K562 (cell line): ENCODE measurements around the gene DENND5B. TPM values are rescaled to one million over a fixed set of nuclear protein-coding genes. Genes with fewer than 3 reads are reported as not detected.

ENCODE experiments used
- ATAC-seq: fragments of 200-7000 bp; cut with Tn5 transposase; 3 replicates; pipeline ENCODE4 v1.9.1; 2020; ENCODE audit warnings: moderate library complexity
- BruUV-seq: library from RNA; stranded (reverse); fragments of 400-500 nt; replicated peaks from 2 replicates; lab custom pipeline; 2021; lab: Mats Ljungman, UMichigan
- CTCF ChIA-PET: fragments of 300-600 bp; formaldehyde crosslinking; extraction: SDS; loops from one replicate; lab custom pipeline; 2021; ENCODE audit warnings: low intra/inter-chr PET ratio; lab: Yijun Ruan, JAX
- POLR2A ChIA-PET: fragments of 300-600, 350-650 bp; sonication (Branson Sonifier 250); formaldehyde crosslinking; extraction: SDS; loops from one replicate; lab custom pipeline; 2021; ENCODE audit warnings: antibody characterized with exemption, inconsistent platforms; lab: Yijun Ruan, JAX
- DNase-seq, 4 experiments: peaks; one replicate each; pipeline versions ENCODE4 v3.0.0 to v3.0.0-alpha.2; 2011 to 2018; ENCODE audit warnings: low spot score in 3 of 4, mixed read lengths in 3 of 4; ENCODE audit errors: extremely low read depth in 1 of 4
- FAIRE-seq: peaks from 2 replicates; lab custom pipeline; 2011; peaks lifted over from hg19 to GRCh38; lab: Jason Lieb, UNC
- H2AFZ ChIP-seq: 2 replicates; pipeline ENCODE4 v1.6.0; 2011; ENCODE audit warnings: low read depth, low read length, control low read depth, inconsistent platforms
- H3K27ac ChIP-seq: fragments of 200-600 bp; 3 replicates; pipeline ENCODE4 v1.8.0; 2011; ENCODE audit warnings: low read depth, mild to moderate bottlenecking, control low read depth, inconsistent platforms, low read length, moderate library complexity, mixed read lengths; ENCODE audit errors: extremely low read depth
- H3K27me3 ChIP-seq, 2 experiments: fragments of 300-600 bp in 1 of 2; 2 replicates in 1 of 2; 3 replicates in 1 of 2; pipeline versions ENCODE4 v1.6.0 to v1.8.0; 2011; ENCODE audit warnings: inconsistent platforms in 2 of 2, low read length in 2 of 2, mild to moderate bottlenecking in 1 of 2, mixed read lengths in 1 of 2, moderate library complexity in 1 of 2; ENCODE audit not compliant: control insufficient read depth in 2 of 2, insufficient read depth in 2 of 2
- H3K36me3 ChIP-seq: fragments of 300-600 bp; 3 replicates; pipeline ENCODE4 v1.8.0; 2011; ENCODE audit warnings: mild to moderate bottlenecking, low read length, inconsistent platforms; ENCODE audit not compliant: control insufficient read depth, insufficient read depth
- H3K4me1 ChIP-seq, 2 experiments: fragments of 200-600 bp in 1 of 2; replicated peaks in 1 of 2; 2 replicates in 1 of 2; 3 replicates in 1 of 2; pipeline versions ENCODE4 v1.5.1 to v1.8.0; 2011; ENCODE audit warnings: inconsistent platforms in 2 of 2, low read length in 2 of 2, mild to moderate bottlenecking in 1 of 2, mixed read lengths in 1 of 2, moderate library complexity in 1 of 2; ENCODE audit not compliant: control insufficient read depth in 2 of 2, insufficient read depth in 2 of 2
- H3K4me2 ChIP-seq: 2 replicates; pipeline ENCODE4 v1.6.1; 2011; ENCODE audit warnings: low read length, control low read depth, inconsistent platforms, mixed read lengths; ENCODE audit not compliant: insufficient read depth
- H3K4me3 ChIP-seq: fragments of 200-600 bp; sonication (generic), shearing (Covaris generic); 2 replicates; pipeline ENCODE4 v1.5.1; 2016; ENCODE audit warnings: control low read depth, inconsistent platforms
- H3K79me2 ChIP-seq: fragments of 200-600 bp; 3 replicates; pipeline ENCODE4 v1.8.0; 2011; ENCODE audit warnings: low read length, inconsistent platforms; ENCODE audit not compliant: control insufficient read depth, insufficient read depth
- H3K9ac ChIP-seq, 2 experiments: 2 replicates each; pipeline versions ENCODE4 v1.6.0 to v1.6.1; 2011; ENCODE audit warnings: low read depth in 2 of 2, low read length in 2 of 2, control low read depth in 1 of 2, inconsistent platforms in 1 of 2, mild to moderate bottlenecking in 1 of 2, mixed read lengths in 1 of 2; ENCODE audit not compliant: insufficient read depth in 1 of 2
- H3K9me1 ChIP-seq: one replicate; pipeline ENCODE4 v1.6.0; 2011; ENCODE audit warnings: inconsistent platforms, mild to moderate bottlenecking, low read length, moderate library complexity; ENCODE audit not compliant: control insufficient read depth, insufficient read depth
- H3K9me3 ChIP-seq: replicated peaks from 2 replicates; pipeline ENCODE4 v1.5.1; 2011; ENCODE audit warnings: low read depth, low read length, inconsistent platforms; ENCODE audit not compliant: control insufficient read depth, insufficient read depth
- H4K20me1 ChIP-seq: replicated peaks from 2 replicates; pipeline ENCODE4 v1.6.1; 2011; ENCODE audit warnings: low read length, inconsistent platforms, mixed read lengths; ENCODE audit not compliant: control insufficient read depth, insufficient read depth
- ADNP ChIP-seq: fragments of 200-800 bp; sonication (Bioruptor generic); IDR thresholded peaks from 2 replicates; pipeline ENCODE4 v1.6.1; 2016; ENCODE audit warnings: missing genetic modification characterization, missing compliant biosample characterization
- HDAC6 ChIP-seq: IDR thresholded peaks from 2 replicates; pipeline ENCODE4 v1.6.1; 2012; ENCODE audit warnings: low read depth, mild to moderate bottlenecking, control low read depth, inconsistent platforms, low read length, moderate library complexity
- KAT2B ChIP-seq: IDR thresholded peaks from one replicate; pipeline ENCODE4 v1.6.1; 2012; ENCODE audit warnings: low read depth, mild to moderate bottlenecking, control low read depth, inconsistent platforms, low read length, moderate library complexity
- MTF1 ChIP-seq: fragments of 250-450 bp; sonication (Bioruptor Pico); IDR thresholded peaks from 2 replicates; pipeline ENCODE4 v1.9.0; 2021; ENCODE audit warnings: moderate library complexity, mild to moderate bottlenecking, inconsistent platforms, borderline replicate concordance
- ZNF174 ChIP-seq: fragments of 250-450 bp; sonication (Bioruptor Pico); IDR thresholded peaks from 2 replicates; pipeline ENCODE4 v1.4.0; 2020; ENCODE audit warnings: mild to moderate bottlenecking
- ZSCAN32 ChIP-seq: fragments of 450-650 bp; formaldehyde crosslinking; IDR thresholded peaks from 2 replicates; pipeline ENCODE4 v1.4.0; 2020; ENCODE audit warnings: mild to moderate bottlenecking, moderate library complexity
- WGBS: fragments of 100-300 bp; shearing (Covaris generic); methylation state at CpG from one replicate; pipeline ENCODE4 v1.1.6; 2016; ENCODE audit warnings: low coverage, mixed read lengths; ENCODE audit not compliant: insufficient coverage; ENCODE audit errors: missing lambda C conversion rate; 5-methylcytosine and 5-hydroxymethylcytosine counted together
- in situ Hi-C: fragments of 300-500 bp; cut with MboI; formaldehyde crosslinking; loops from 4 replicates; pipeline ENCODE4 v1.15.0; 2018; ENCODE audit warnings: inconsistent platforms, mixed read lengths
- intact Hi-C: fragments of 100-400 bp; cut with micrococcal nuclease; formaldehyde crosslinking; loops from 2 replicates; pipeline ENCODE4 v1.14.2; 2022
- polyA plus RNA-seq, 8 experiments: library from polyadenylated mRNA; depleted of rRNA in 4 of 8; stranded (reverse) in 5 of 8; unstranded in 3 of 8; fragments of >200 nt; fragmentation: Nextera tagmentation in 2 of 8; fragmentation: Illumina TruSeq in 1 of 8; extraction: Ambion mirVana in 2 of 8; extraction: Trizol in 1 of 8; gene quantifications; 2 replicates each; pipeline versions ENCODE4 v1.2.1 to v1.2.3, GENCODE V29; 2011 to 2014; ENCODE audit warnings: inconsistent platforms in 1 of 8, missing spikeins in 1 of 8
- total RNA-seq, 7 experiments: library from RNA; depleted of rRNA in 6 of 7; stranded (reverse); fragments of >200 nt in 6 of 7; fragmentation: Illumina TruSeq in 2 of 7; extraction: Trizol in 2 of 7; gene quantifications; 2 replicates each; pipeline versions ENCODE4 v1.2.1 to v1.2.3, GENCODE V29; 2011 to 2021; ENCODE audit warnings: low replicate concordance in 1 of 7
- TF ChIP-seq, protein P1 (sequence below): fragments of 450-650 bp; IDR thresholded peaks from 2 replicates; pipeline ENCODE4 v1.6.1; 2018; ENCODE audit not compliant: partially characterized antibody
- TF ChIP-seq, protein P2 (sequence below): IDR thresholded peaks from 3 replicates; pipeline ENCODE4 v1.6.1; 2011; ENCODE audit warnings: borderline replicate concordance, mild to moderate bottlenecking, moderate library complexity; ENCODE audit not compliant: insufficient read length; ENCODE audit errors: extremely low read depth
- TF ChIP-seq, protein P3 (sequence below): fragments of 250-450 bp; sonication (Bioruptor Pico); IDR thresholded peaks from 2 replicates; pipeline ENCODE4 v1.5.0; 2021; ENCODE audit warnings: mild to moderate bottlenecking, borderline replicate concordance

The DENND5B gene
- total and polyA plus RNA-seq, 9 of the 15 experiments (the other 6 are each of a cell fraction or from before 2014, with no cell fraction given) = 0.99 to 6.0 (median 3.6) TPM

DNA sequence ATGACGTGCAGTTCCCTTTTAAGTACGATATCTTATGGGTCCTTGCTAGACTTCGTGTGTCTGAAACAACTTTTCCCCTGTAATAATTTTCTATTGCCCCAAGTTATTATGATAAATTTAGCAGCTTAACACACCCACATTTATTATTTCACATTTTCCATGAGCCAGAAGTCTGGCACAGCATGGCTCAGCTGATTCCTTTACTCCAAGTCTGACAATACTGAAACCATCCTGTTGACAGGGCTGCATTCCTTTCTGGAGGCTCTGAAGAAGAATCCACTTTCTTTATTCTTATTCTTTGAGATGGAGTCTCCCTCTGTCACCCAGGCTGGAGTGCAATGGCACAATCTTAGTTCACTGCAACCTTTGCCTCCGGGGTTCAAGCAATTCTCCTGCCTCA, 80.9 kb downstream of the DENND5B start:
- intact Hi-C loops (no loop called here), in situ Hi-C loops (no loop called here)
- no peak overlapping the region for H3K27ac ChIP-seq
- no peaks in the 10 kb centered on the region for H4K20me1 ChIP-seq
- no peaks in the 10 kb centered on the region for H3K4me1 ChIP-seq
- ChIA-PET POLR2A (interaction anchor here (2.0 kb wide), 1 partner anchor 12 kb away, joined by 8 read pairs; no protein-coding TSS in a partner anchor), CTCF (no interaction called here)
- H2AFZ ChIP-seq = 0 out of 2 replicates have a peak overlapping the region, but pooled peaks have one; percentile 16
- H3K4me2 ChIP-seq = no peak overlapping the region
- no TSS peak for BruUV-seq
- no peak overlapping the region for H3K9ac ChIP-seq
- no peaks in the 10 kb centered on the region for H3K36me3 ChIP-seq
- WGBS = 10% methylated on average over 4 of the region's 4 CpGs
- DNase-seq (no peak), ATAC-seq (no peak), FAIRE-seq (no peak)
- H3K9me3 ChIP-seq = no peaks in the 10 kb centered on the region
- no peaks in the 10 kb centered on the region for H3K9me1 ChIP-seq
- no peak overlapping the region for H3K4me3 ChIP-seq
- H3K79me2 ChIP-seq = no peaks in the 10 kb centered on the region
- H3K27me3 ChIP-seq = no peaks in the 10 kb centered on the region
- TF ChIP-seq ADNP (tag) = no peak
- TF ChIP-seq MTF1 (CRISPR knock-in tag) = no peak
- TF ChIP-seq, protein P1, sequence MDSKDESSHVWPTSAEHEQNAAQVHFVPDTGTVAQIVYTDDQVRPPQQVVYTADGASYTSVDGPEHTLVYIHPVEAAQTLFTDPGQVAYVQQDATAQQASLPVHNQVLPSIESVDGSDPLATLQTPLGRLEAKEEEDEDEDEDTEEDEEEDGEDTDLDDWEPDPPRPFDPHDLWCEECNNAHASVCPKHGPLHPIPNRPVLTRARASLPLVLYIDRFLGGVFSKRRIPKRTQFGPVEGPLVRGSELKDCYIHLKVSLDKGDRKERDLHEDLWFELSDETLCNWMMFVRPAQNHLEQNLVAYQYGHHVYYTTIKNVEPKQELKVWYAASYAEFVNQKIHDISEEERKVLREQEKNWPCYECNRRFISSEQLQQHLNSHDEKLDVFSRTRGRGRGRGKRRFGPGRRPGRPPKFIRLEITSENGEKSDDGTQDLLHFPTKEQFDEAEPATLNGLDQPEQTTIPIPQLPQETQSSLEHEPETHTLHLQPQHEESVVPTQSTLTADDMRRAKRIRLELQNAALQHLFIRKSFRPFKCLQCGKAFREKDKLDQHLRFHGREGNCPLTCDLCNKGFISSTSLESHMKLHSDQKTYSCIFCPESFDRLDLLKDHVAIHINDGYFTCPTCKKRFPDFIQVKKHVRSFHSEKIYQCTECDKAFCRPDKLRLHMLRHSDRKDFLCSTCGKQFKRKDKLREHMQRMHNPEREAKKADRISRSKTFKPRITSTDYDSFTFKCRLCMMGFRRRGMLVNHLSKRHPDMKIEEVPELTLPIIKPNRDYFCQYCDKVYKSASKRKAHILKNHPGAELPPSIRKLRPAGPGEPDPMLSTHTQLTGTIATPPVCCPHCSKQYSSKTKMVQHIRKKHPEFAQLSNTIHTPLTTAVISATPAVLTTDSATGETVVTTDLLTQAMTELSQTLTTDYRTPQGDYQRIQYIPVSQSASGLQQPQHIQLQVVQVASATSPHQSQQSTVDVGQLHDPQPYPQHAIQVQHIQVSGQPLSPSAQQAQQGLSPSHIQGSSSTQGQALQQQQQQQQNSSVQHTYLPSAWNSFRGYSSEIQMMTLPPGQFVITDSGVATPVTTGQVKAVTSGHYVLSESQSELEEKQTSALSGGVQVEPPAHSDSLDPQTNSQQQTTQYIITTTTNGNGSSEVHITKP = no peak
- TF ChIP-seq, protein P2, sequence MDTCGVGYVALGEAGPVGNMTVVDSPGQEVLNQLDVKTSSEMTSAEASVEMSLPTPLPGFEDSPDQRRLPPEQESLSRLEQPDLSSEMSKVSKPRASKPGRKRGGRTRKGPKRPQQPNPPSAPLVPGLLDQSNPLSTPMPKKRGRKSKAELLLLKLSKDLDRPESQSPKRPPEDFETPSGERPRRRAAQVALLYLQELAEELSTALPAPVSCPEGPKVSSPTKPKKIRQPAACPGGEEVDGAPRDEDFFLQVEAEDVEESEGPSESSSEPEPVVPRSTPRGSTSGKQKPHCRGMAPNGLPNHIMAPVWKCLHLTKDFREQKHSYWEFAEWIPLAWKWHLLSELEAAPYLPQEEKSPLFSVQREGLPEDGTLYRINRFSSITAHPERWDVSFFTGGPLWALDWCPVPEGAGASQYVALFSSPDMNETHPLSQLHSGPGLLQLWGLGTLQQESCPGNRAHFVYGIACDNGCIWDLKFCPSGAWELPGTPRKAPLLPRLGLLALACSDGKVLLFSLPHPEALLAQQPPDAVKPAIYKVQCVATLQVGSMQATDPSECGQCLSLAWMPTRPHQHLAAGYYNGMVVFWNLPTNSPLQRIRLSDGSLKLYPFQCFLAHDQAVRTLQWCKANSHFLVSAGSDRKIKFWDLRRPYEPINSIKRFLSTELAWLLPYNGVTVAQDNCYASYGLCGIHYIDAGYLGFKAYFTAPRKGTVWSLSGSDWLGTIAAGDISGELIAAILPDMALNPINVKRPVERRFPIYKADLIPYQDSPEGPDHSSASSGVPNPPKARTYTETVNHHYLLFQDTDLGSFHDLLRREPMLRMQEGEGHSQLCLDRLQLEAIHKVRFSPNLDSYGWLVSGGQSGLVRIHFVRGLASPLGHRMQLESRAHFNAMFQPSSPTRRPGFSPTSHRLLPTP = no peak
- TF ChIP-seq ZNF174 (CRISPR knock-in tag) = no peak
- no peak for TF ChIP-seq ZSCAN32
- no peak for TF ChIP-seq KAT2B
- TF ChIP-seq, protein P3, sequence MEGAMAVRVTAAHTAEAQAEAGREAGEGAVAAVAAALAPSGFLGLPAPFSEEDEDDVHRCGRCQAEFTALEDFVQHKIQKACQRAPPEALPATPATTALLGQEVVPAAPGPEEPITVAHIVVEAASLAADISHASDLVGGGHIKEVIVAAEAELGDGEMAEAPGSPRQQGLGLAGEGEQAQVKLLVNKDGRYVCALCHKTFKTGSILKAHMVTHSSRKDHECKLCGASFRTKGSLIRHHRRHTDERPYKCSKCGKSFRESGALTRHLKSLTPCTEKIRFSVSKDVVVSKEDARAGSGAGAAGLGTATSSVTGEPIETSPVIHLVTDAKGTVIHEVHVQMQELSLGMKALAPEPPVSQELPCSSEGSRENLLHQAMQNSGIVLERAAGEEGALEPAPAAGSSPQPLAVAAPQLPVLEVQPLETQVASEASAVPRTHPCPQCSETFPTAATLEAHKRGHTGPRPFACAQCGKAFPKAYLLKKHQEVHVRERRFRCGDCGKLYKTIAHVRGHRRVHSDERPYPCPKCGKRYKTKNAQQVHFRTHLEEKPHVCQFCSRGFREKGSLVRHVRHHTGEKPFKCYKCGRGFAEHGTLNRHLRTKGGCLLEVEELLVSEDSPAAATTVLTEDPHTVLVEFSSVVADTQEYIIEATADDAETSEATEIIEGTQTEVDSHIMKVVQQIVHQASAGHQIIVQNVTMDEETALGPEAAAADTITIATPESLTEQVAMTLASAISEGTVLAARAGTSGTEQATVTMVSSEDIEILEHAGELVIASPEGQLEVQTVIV (CRISPR knock-in tag) = no peak
- no peak for TF ChIP-seq HDAC6
